Loucy (cell line): Measurements from ENCODE around the gene OR10J4.

ENCODE experiments used
- CTCF ChIP-seq: fragments of 200-600 bp; sonication (generic); conservative IDR thresholded peaks from 2 replicates; pipeline ENCODE4 v1.5.1; 2014; ENCODE audit warnings: mild to moderate bottlenecking, antibody characterized with exemption, low read length
- EZH2phosphoT487 ChIP-seq: fragments of 200-600 bp; IDR thresholded peaks from 2 replicates; pipeline ENCODE4 v1.6.1; 2018; ENCODE audit warnings: antibody characterized with exemption, mild to moderate bottlenecking, moderate library complexity, borderline replicate concordance

GRCh38 chr1:159448181-159448580, 16.2 kb downstream of the OR10J4 start:
- no peak for TF ChIP-seq CTCF
- no peak for TF ChIP-seq EZH2phosphoT487
